Ishikawa (cell line): Measurements from ENCODE around the gene ZNF423.

Source experiments
- CEBPB ChIP-seq: IDR thresholded peaks from 2 replicates; pipeline ENCODE4 v1.6.1; 2012
- CREB1 ChIP-seq: IDR thresholded peaks from 2 replicates; pipeline ENCODE4 v1.6.1; 2012; ENCODE audit warnings: low read depth
- EGR1 ChIP-seq: IDR thresholded peaks from 2 replicates; pipeline ENCODE4 v1.6.1; 2012
- EP300 ChIP-seq: IDR thresholded peaks from 2 replicates; pipeline ENCODE4 v1.6.1; 2012; ENCODE audit warnings: borderline replicate concordance
- FOXM1 ChIP-seq: IDR thresholded peaks from 2 replicates; pipeline ENCODE4 v1.6.1; 2012; ENCODE audit warnings: low read depth, borderline replicate concordance
- NFIC ChIP-seq: IDR thresholded peaks from 2 replicates; pipeline ENCODE4 v1.6.1; 2012
- RAD21 ChIP-seq: IDR thresholded peaks from 2 replicates; pipeline ENCODE4 v1.6.1; 2012; ENCODE audit warnings: low read depth
- TAF1 ChIP-seq: IDR thresholded peaks from 2 replicates; pipeline ENCODE4 v1.6.1; 2012; ENCODE audit warnings: low read depth, mild to moderate bottlenecking
- TCF12 ChIP-seq: IDR thresholded peaks from 2 replicates; pipeline ENCODE4 v1.6.1; 2012; ENCODE audit warnings: low read depth
- TEAD4 ChIP-seq: IDR thresholded peaks from 2 replicates; pipeline ENCODE4 v1.6.1; 2012
- YY1 ChIP-seq: IDR thresholded peaks from 2 replicates; pipeline ENCODE4 v1.6.1; 2012; ENCODE audit warnings: low read depth
- ZBTB7A ChIP-seq: IDR thresholded peaks from 2 replicates; pipeline ENCODE4 v1.6.1; 2012; ENCODE audit warnings: low read depth
- TF ChIP-seq, protein P1 (sequence below): IDR thresholded peaks from 2 replicates; pipeline ENCODE4 v1.6.1; 2012
- TF ChIP-seq, protein P2 (sequence below): IDR thresholded peaks from 2 replicates; pipeline ENCODE4 v1.6.1; 2012
- TF ChIP-seq, protein P3 (sequence below): IDR thresholded peaks from 2 replicates; pipeline ENCODE4 v1.6.1; 2012; ENCODE audit warnings: low read depth, mild to moderate bottlenecking

Gene ZNF423

DNA sequence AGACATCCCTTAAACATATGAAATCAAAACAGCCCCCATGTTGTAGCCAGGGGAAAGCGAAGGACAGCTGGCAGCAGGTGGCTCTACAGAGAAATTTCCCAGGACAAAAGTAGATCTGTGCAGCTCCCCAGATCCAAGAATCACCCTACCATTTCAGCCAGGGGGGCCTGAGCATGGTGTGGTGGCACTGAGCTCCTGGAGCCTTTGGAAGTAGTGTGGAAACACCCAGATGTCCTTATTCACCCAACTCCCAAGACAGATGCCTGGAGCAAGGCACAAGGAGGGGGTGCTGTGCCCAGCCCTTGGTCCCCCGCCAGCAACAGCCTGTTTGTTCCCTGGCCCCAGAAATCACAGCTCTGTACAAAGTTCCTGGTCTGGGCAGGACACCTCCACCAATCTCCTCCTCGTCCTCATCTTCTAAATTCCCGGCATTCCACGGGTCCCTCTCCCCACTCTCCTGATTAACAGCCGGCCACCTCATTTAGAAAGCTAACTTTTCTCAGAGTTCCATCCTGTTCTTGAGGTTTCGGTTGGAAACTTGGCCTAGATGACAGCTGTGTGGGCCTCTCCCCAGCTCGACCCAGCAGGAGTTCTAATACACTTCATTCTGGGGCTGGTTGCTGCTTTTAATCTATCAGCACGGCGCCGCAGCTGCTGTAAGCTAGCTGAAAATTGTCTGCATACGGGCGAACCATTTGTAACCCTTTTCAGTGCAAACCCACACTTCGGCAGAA lies 291.2 kb downstream of the ZNF423 start:
- TF ChIP-seq, protein P1, sequence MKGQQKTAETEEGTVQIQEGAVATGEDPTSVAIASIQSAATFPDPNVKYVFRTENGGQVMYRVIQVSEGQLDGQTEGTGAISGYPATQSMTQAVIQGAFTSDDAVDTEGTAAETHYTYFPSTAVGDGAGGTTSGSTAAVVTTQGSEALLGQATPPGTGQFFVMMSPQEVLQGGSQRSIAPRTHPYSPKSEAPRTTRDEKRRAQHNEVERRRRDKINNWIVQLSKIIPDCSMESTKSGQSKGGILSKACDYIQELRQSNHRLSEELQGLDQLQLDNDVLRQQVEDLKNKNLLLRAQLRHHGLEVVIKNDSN: no peak
- no peak for TF ChIP-seq ZBTB7A
- no peak for TF ChIP-seq CREB1
- TF ChIP-seq, protein P2, sequence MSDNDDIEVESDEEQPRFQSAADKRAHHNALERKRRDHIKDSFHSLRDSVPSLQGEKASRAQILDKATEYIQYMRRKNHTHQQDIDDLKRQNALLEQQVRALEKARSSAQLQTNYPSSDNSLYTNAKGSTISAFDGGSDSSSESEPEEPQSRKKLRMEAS: no peak
- TF ChIP-seq EGR1: no peak
- no peak for TF ChIP-seq RAD21

DNA sequence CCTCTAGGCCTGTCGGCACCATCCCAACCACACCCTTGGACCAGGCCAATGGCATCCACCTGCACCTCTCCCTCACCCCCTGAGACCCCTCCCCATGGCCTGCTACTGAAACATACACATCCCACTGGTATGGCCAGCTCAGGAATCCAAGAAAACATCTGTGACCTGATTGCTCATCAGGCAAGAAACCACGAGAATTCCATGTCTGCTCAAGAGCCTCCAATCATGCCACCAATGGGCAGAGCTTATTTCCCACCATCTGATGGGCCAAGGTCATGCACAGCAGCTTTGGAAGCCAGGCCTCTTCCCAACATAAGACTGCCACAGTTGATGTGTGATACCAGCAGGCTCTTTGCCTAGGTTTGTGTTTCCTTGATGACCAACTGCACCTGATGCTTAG lies 292.2 kb downstream of the ZNF423 start:
- TF ChIP-seq, protein P2: no peak
- no peak for TF ChIP-seq RAD21
- TF ChIP-seq FOXM1: no peak
- TF ChIP-seq CEBPB: no peak
- TF ChIP-seq EGR1: no peak
- no peak for TF ChIP-seq TCF12
- no peak for TF ChIP-seq YY1
- TF ChIP-seq, protein P3, sequence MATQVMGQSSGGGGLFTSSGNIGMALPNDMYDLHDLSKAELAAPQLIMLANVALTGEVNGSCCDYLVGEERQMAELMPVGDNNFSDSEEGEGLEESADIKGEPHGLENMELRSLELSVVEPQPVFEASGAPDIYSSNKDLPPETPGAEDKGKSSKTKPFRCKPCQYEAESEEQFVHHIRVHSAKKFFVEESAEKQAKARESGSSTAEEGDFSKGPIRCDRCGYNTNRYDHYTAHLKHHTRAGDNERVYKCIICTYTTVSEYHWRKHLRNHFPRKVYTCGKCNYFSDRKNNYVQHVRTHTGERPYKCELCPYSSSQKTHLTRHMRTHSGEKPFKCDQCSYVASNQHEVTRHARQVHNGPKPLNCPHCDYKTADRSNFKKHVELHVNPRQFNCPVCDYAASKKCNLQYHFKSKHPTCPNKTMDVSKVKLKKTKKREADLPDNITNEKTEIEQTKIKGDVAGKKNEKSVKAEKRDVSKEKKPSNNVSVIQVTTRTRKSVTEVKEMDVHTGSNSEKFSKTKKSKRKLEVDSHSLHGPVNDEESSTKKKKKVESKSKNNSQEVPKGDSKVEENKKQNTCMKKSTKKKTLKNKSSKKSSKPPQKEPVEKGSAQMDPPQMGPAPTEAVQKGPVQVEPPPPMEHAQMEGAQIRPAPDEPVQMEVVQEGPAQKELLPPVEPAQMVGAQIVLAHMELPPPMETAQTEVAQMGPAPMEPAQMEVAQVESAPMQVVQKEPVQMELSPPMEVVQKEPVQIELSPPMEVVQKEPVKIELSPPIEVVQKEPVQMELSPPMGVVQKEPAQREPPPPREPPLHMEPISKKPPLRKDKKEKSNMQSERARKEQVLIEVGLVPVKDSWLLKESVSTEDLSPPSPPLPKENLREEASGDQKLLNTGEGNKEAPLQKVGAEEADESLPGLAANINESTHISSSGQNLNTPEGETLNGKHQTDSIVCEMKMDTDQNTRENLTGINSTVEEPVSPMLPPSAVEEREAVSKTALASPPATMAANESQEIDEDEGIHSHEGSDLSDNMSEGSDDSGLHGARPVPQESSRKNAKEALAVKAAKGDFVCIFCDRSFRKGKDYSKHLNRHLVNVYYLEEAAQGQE: no peak
- TF ChIP-seq CREB1: no peak
- TF ChIP-seq EP300: no peak
- no peak for TF ChIP-seq TEAD4

DNA sequence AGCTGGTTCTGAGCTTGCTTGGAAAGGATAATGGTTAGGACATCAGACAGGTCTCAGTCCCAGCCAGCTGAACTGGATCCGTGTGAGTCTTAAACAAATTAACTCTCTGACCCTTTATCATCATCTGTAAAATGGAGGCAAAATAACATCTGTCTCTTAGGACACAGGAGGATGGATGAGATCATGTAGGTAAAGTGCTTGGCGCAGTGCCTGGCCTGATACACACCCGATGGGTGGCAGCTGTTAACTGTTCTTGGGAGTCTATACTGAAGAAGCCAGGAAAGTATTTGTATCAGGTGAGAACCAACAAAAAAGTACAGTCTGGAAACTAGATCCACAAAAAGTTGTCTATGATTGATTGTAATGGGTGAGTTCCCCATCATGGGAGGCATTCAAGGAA lies 293.7 kb downstream of the ZNF423 start:
- no peak for TF ChIP-seq FOXM1
- TF ChIP-seq, protein P2: no peak
- TF ChIP-seq, protein P3: no peak
- TF ChIP-seq ZBTB7A: no peak
- no peak for TF ChIP-seq CEBPB
- TF ChIP-seq, protein P1: no peak
- TF ChIP-seq YY1: no peak
- TF ChIP-seq TAF1: no peak

DNA sequence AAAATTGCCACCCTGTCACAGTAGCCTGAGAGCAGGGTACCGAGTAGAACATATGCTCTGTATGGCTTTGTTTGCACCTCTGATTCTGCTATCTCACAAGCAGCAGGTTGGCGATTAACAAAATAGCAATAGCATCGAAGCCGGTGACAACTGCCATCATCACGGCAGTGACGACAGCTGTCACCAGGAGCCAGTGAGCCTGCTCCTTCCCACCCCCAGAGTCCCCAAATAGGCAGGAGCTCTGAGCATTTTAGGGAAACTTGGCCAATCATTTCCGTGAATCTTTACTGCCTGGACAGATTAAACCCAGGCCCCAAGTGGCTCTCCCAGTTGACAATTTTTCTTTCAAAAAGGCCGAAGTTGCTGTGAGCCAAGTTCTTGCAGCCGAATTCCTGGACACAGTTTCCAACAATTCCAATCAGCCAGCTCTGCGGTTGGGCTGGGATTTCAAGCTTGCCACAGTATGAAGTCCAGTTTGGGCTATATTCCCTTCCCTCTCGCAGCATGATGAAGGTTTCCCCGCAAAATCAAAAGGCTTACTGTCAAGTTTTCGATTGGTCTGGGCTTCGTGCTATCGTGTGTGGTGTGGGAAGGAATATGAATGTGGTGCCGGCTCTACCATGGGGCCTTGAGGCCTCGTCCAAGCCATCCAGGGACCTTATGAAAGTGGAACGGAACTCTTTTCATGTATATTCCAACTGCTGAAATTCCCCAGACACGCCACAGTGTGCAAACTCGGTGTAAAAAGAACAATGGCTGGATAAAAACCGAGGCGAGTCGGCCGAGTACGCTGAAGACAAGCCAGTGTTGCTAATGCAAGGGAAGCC lies 295.7 kb downstream of the ZNF423 start:
- TF ChIP-seq CREB1 (no peak), CEBPB (no peak), NFIC (no peak), TEAD4 (no peak), RAD21 (no peak), EP300 (no peak)
- TF ChIP-seq, protein P1: no peak
- TF ChIP-seq, protein P2: no peak
- TF ChIP-seq, protein P3: no peak
